ENCODE data around the gene B4GALT6.

GRCh38 chr18:31723639-31723989 is 39.2 kb upstream of the B4GALT6 start:
- TF ChIP-seq, protein P1, sequence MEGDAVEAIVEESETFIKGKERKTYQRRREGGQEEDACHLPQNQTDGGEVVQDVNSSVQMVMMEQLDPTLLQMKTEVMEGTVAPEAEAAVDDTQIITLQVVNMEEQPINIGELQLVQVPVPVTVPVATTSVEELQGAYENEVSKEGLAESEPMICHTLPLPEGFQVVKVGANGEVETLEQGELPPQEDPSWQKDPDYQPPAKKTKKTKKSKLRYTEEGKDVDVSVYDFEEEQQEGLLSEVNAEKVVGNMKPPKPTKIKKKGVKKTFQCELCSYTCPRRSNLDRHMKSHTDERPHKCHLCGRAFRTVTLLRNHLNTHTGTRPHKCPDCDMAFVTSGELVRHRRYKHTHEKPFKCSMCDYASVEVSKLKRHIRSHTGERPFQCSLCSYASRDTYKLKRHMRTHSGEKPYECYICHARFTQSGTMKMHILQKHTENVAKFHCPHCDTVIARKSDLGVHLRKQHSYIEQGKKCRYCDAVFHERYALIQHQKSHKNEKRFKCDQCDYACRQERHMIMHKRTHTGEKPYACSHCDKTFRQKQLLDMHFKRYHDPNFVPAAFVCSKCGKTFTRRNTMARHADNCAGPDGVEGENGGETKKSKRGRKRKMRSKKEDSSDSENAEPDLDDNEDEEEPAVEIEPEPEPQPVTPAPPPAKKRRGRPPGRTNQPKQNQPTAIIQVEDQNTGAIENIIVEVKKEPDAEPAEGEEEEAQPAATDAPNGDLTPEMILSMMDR (conservative IDR thresholded peaks at IDR 0.05; ENCODE audit: low read length): no peak
- no peak for TF ChIP-seq EZH2phosphoT487 (IDR thresholded peaks at IDR 0.05; ENCODE audit: borderline replicate concordance)
